A549 treated with dexamethasone at 1 μM for 4 hours (cell line): Measurements from ENCODE around the gene ARMCX4. TPM values are rescaled to one million over a fixed set of nuclear protein-coding genes. Genes with fewer than 3 reads are reported as not detected.

Experiments
- total RNA-seq: library from RNA; stranded (reverse); fragments of 200-300 nt; extraction: Qiagen RNA extraction; gene quantifications from 5 replicates; pipeline ENCODE4 v1.2.3, GENCODE V29; 2022

Gene ARMCX4
- total RNA-seq = 0.29 to 0.63 TPM (median 0.50 TPM) in 5 replicates

DNA sequence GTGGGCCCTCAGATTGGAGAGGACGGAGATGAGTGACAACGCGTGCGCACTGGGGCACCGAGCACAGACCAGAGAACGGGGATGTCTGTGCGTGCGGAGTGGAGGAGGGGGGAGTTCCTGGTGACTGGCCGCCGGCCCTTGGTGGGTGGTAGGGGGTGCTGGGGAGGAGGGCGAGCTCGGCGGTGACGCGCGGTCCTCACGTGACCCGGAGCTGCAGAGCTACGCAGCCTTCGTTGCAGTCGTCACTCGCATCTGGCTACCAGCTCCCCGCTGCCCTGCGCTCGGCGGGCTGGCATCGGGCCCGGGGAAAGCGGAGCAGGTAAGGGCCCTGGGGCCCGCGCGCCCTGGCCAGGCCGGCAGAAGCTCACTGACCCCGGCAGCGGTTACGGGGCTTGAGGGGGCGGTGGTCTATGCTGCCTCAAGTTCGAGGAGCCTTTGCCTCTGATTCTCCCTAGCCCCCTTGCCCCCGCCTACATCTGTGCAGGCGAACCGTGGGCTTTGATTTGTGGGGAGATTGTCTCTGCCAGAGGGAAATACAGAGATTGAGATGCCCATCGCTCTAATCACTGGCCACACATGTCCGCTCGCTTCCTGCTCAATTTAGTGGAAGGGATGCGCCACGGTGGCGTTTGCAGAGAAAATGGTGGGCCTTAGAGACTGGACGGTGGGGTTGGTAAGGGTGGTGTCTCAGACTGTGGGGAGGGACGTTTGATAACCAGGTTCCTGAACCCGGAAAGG, at the start of gene ARMCX4:
TSS of gene ARMCX4 (plus strand) at position 245 of the 738 bp plus-strand sequence. CDS start 3,134 bp downstream, outside the sequence.

Other genes starting within 250 kb of the ARMCX4 start
- 0.05 to 0.22 TPM (median 0.09 TPM) in 5 replicates for gene TAF7L, start 194.1 kb upstream of the ARMCX4 start, total RNA-seq
- gene TIMM8A, start 136.7 kb upstream of the ARMCX4 start, total RNA-seq = 26.3 to 27.2 TPM (median 26.7 TPM) in 5 replicates
- gene BTK, start 99.3 kb upstream of the ARMCX4 start, total RNA-seq = 0.12 to 0.20 TPM (median 0.20 TPM) in 4 of 5 replicates, not detected in the other
- gene RPL36A, start 94.4 kb upstream of the ARMCX4 start, total RNA-seq = 2,394 to 3,664 TPM (median 2,504 TPM) in 5 replicates
- 141 to 167 TPM (median 159 TPM) in 5 replicates for gene GLA, start 77.5 kb upstream of the ARMCX4 start, total RNA-seq
- gene HNRNPH2, start 77.2 kb upstream of the ARMCX4 start, total RNA-seq = 58.0 to 65.0 TPM (median 59.2 TPM) in 5 replicates
- 0.20 to 0.49 TPM (median 0.34 TPM) in 5 replicates for gene ARMCX1, start 65.1 kb downstream of the ARMCX4 start, total RNA-seq
- gene ARMCX6, start 132.5 kb downstream of the ARMCX4 start, total RNA-seq = 41.4 to 48.0 TPM (median 44.2 TPM) in 5 replicates
- 19.1 to 22.9 TPM (median 22.8 TPM) in 5 replicates for gene ARMCX3, start 137.7 kb downstream of the ARMCX4 start, total RNA-seq
- gene ARMCX2, start 174.4 kb downstream of the ARMCX4 start, total RNA-seq = 0.04 TPM in 1 of 5 replicates, not detected in the others